Measurements from ENCODE around the gene LINS1.
"Not testable (repeated sequence)": the region's sequence is repeated elsewhere in the genome, so short reads cannot be mapped to it uniquely, and the experiment has no call there.

Gene LINS1

GRCh38 chr15:100591835-100592234 lies 10.1 kb downstream of the LINS1 start:
- Histone ChIP-seq H3K27ac (ENCODE audit: insufficient read depth, low read length, poor library complexity, severe bottlenecking) (no peak overlapping the region), H3K4me1 (ENCODE audit: control insufficient read depth, insufficient read depth, low read length, poor library complexity, severe bottlenecking) (peaks cover 35% of the 10 kb centered on the region), H3K36me3 (ENCODE audit: control insufficient read depth, insufficient read depth, low read length) (no peaks in the 10 kb centered on the region), H3K4me3 (ENCODE audit: insufficient read depth, low read depth, low read length, poor library complexity, severe bottlenecking) (no peak overlapping the region), H3K27me3 (replicated peaks; ENCODE audit: control insufficient read depth, insufficient read depth, low read length, poor library complexity, severe bottlenecking) (no peaks in the 10 kb centered on the region), H3K9me3 (ENCODE audit: control insufficient read depth, low read length) (peaks cover 10% of the 10 kb centered on the region)
- no peak for DNase-seq

GRCh38 chr15:100591163-100591562 lies 10.8 kb downstream of the LINS1 start:
- H3K4me3 ChIP-seq (ENCODE audit: insufficient read depth, low read depth, low read length, poor library complexity, severe bottlenecking); DNase-seq; H3K27ac ChIP-seq (ENCODE audit: insufficient read depth, low read length, poor library complexity, severe bottlenecking); H3K36me3 ChIP-seq (ENCODE audit: control insufficient read depth, insufficient read depth, low read length); H3K27me3 ChIP-seq (replicated peaks; ENCODE audit: control insufficient read depth, insufficient read depth, low read length, poor library complexity, severe bottlenecking): not testable (repeated sequence)
- H3K4me1 ChIP-seq (ENCODE audit: control insufficient read depth, insufficient read depth, low read length, poor library complexity, severe bottlenecking), result peaks cover 30% of the 10 kb centered on the region
- peaks cover 10% of the 10 kb centered on the region for H3K9me3 ChIP-seq (ENCODE audit: control insufficient read depth, low read length)

GRCh38 chr15:100588638-100589242 lies 13.2 kb downstream of the LINS1 start:
- no peaks in the 10 kb centered on the region for H3K36me3 ChIP-seq (ENCODE audit: control insufficient read depth, insufficient read depth, low read length)
- no peaks in the 10 kb centered on the region for H3K27me3 ChIP-seq (replicated peaks; ENCODE audit: control insufficient read depth, insufficient read depth, low read length, poor library complexity, severe bottlenecking)
- no peak overlapping the region for H3K27ac ChIP-seq (ENCODE audit: insufficient read depth, low read length, poor library complexity, severe bottlenecking)
- no peak for DNase-seq
- H3K9me3 ChIP-seq (ENCODE audit: control insufficient read depth, low read length), result peaks cover 10% of the 10 kb centered on the region
- no peak overlapping the region for H3K4me3 ChIP-seq (ENCODE audit: insufficient read depth, low read depth, low read length, poor library complexity, severe bottlenecking)
- peaks cover 11% of the 10 kb centered on the region for H3K4me1 ChIP-seq (ENCODE audit: control insufficient read depth, insufficient read depth, low read length, poor library complexity, severe bottlenecking)

DNA sequence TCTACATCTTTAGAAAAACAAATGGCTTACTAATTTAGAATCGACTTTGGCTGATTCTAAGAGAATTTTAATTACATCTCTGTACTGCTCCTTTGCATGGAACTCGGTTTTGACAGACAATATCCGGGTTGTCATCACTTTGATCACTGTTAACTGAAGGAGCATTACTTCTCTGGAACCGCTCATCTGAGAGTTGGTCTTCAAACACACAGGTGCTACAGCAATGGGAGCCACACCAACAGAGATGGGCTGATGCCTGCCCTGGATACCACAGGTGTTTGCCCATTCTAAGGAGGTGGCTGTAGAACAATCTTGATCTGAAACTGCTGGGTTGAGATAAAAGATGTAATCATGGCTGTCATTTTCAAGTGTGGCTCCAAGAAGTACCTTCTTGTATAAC lies 21.6 kb downstream of the LINS1 start:
- Histone ChIP-seq H3K27ac (ENCODE audit: insufficient read depth, low read length, poor library complexity, severe bottlenecking) (peak overlapping the region; percentile 2), H3K4me1 (ENCODE audit: control insufficient read depth, insufficient read depth, low read length, poor library complexity, severe bottlenecking) (no peaks in the 10 kb centered on the region), H3K36me3 (ENCODE audit: control insufficient read depth, insufficient read depth, low read length) (no peaks in the 10 kb centered on the region), H3K4me3 (ENCODE audit: insufficient read depth, low read depth, low read length, poor library complexity, severe bottlenecking) (no peak overlapping the region), H3K9me3 (ENCODE audit: control insufficient read depth, low read length) (no peaks in the 10 kb centered on the region), H3K27me3 (replicated peaks; ENCODE audit: control insufficient read depth, insufficient read depth, low read length, poor library complexity, severe bottlenecking) (no peaks in the 10 kb centered on the region)
- DNase-seq, result no peak

GRCh38 chr15:100573526-100573925 lies 28.5 kb downstream of the LINS1 start:
- Histone ChIP-seq H3K27me3 (replicated peaks; ENCODE audit: control insufficient read depth, insufficient read depth, low read length, poor library complexity, severe bottlenecking) (no peaks in the 10 kb centered on the region), H3K9me3 (ENCODE audit: control insufficient read depth, low read length) (no peaks in the 10 kb centered on the region), H3K36me3 (ENCODE audit: control insufficient read depth, insufficient read depth, low read length) (peaks cover 11% of the 10 kb centered on the region), H3K4me1 (ENCODE audit: control insufficient read depth, insufficient read depth, low read length, poor library complexity, severe bottlenecking) (peaks cover 13% of the 10 kb centered on the region), H3K27ac (ENCODE audit: insufficient read depth, low read length, poor library complexity, severe bottlenecking) (no peak overlapping the region), H3K4me3 (ENCODE audit: insufficient read depth, low read depth, low read length, poor library complexity, severe bottlenecking) (no peak overlapping the region)
- DNase-seq, result no peak

GRCh38 chr15:100572362-100572983 lies 29.5 kb downstream of the LINS1 start:
- no peak for DNase-seq
- peaks cover 13% of the 10 kb centered on the region for H3K4me1 ChIP-seq (ENCODE audit: control insufficient read depth, insufficient read depth, low read length, poor library complexity, severe bottlenecking)
- peak overlapping the region; percentile 56 for H3K27ac ChIP-seq (ENCODE audit: insufficient read depth, low read length, poor library complexity, severe bottlenecking)
- no peaks in the 10 kb centered on the region for H3K27me3 ChIP-seq (replicated peaks; ENCODE audit: control insufficient read depth, insufficient read depth, low read length, poor library complexity, severe bottlenecking)
- H3K4me3 ChIP-seq (ENCODE audit: insufficient read depth, low read depth, low read length, poor library complexity, severe bottlenecking), result peak overlapping the region; percentile 10
- H3K9me3 ChIP-seq (ENCODE audit: control insufficient read depth, low read length), result no peaks in the 10 kb centered on the region
- peaks cover 18% of the 10 kb centered on the region for H3K36me3 ChIP-seq (ENCODE audit: control insufficient read depth, insufficient read depth, low read length)

DNA sequence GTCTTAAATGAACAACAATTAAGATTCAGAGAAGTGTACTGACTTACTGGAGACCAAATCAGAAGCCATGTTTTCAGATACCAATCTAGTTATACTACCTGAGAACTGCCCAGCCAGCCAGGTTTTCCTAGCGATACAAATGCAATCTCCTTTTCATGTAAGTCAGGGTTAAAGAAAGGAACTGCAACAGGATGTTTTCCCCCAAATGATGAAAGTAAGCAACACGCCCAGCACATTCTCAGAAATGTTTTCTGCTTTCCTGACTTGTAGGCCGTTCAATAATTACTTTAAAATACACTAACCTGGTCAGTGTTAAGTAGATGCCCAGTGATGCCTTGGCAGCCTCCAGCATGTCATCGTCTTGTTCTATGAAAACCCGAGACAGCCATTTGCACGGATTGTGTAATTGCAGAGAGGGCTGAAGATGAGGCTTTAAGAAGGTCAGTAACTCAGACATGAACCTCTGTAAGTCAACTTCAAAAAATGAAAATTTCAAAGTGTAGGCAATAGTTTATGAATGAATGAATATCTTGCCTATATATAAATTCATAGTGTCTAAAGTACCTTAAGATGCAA lies 30.3 kb downstream of the LINS1 start:
- DNase-seq, result no peak
- H3K27ac ChIP-seq (ENCODE audit: insufficient read depth, low read length, poor library complexity, severe bottlenecking), result peak overlapping the region; percentile 56
- peaks cover 18% of the 10 kb centered on the region for H3K36me3 ChIP-seq (ENCODE audit: control insufficient read depth, insufficient read depth, low read length)
- H3K9me3 ChIP-seq (ENCODE audit: control insufficient read depth, low read length), result no peaks in the 10 kb centered on the region
- H3K27me3 ChIP-seq (replicated peaks; ENCODE audit: control insufficient read depth, insufficient read depth, low read length, poor library complexity, severe bottlenecking), result no peaks in the 10 kb centered on the region
- peak overlapping the region; percentile 10 for H3K4me3 ChIP-seq (ENCODE audit: insufficient read depth, low read depth, low read length, poor library complexity, severe bottlenecking)
- peaks cover 13% of the 10 kb centered on the region for H3K4me1 ChIP-seq (ENCODE audit: control insufficient read depth, insufficient read depth, low read length, poor library complexity, severe bottlenecking)

GRCh38 chr15:100570735-100571313 lies 31.2 kb downstream of the LINS1 start:
- H3K27me3 ChIP-seq (replicated peaks; ENCODE audit: control insufficient read depth, insufficient read depth, low read length, poor library complexity, severe bottlenecking), result no peaks in the 10 kb centered on the region
- no peaks in the 10 kb centered on the region for H3K9me3 ChIP-seq (ENCODE audit: control insufficient read depth, low read length)
- H3K36me3 ChIP-seq (ENCODE audit: control insufficient read depth, insufficient read depth, low read length), result peaks cover 18% of the 10 kb centered on the region
- H3K27ac ChIP-seq (ENCODE audit: insufficient read depth, low read length, poor library complexity, severe bottlenecking), result no peak overlapping the region
- DNase-seq, result no peak
- peaks cover 13% of the 10 kb centered on the region for H3K4me1 ChIP-seq (ENCODE audit: control insufficient read depth, insufficient read depth, low read length, poor library complexity, severe bottlenecking)
- H3K4me3 ChIP-seq (ENCODE audit: insufficient read depth, low read depth, low read length, poor library complexity, severe bottlenecking), result no peak overlapping the region

DNA sequence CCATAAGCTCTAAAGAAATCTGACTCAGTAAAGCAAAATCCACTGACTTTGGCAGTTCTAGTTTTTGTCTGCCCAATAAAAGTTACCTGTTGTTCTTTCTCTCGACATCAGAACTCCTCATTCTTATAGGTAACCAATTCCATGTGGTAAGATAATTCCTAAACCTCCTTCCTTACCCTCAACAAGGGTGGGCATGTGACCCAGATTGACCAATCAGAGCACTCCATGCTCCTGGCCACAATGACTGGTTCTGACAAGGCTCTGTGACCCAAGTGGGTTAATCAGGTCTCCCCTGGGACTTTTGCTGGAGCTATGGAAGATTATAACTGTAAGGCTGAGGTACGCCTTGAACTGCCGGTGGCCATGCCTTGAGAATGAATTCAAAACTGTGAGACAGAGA lies 31.7 kb downstream of the LINS1 start:
- Histone ChIP-seq H3K9me3 (ENCODE audit: control insufficient read depth, low read length) (no peaks in the 10 kb centered on the region), H3K27ac (ENCODE audit: insufficient read depth, low read length, poor library complexity, severe bottlenecking) (no peak overlapping the region), H3K4me1 (ENCODE audit: control insufficient read depth, insufficient read depth, low read length, poor library complexity, severe bottlenecking) (peaks cover 13% of the 10 kb centered on the region), H3K27me3 (replicated peaks; ENCODE audit: control insufficient read depth, insufficient read depth, low read length, poor library complexity, severe bottlenecking) (no peaks in the 10 kb centered on the region), H3K36me3 (ENCODE audit: control insufficient read depth, insufficient read depth, low read length) (peaks cover 18% of the 10 kb centered on the region), H3K4me3 (ENCODE audit: insufficient read depth, low read depth, low read length, poor library complexity, severe bottlenecking) (no peak overlapping the region)
- no peak for DNase-seq

DNA sequence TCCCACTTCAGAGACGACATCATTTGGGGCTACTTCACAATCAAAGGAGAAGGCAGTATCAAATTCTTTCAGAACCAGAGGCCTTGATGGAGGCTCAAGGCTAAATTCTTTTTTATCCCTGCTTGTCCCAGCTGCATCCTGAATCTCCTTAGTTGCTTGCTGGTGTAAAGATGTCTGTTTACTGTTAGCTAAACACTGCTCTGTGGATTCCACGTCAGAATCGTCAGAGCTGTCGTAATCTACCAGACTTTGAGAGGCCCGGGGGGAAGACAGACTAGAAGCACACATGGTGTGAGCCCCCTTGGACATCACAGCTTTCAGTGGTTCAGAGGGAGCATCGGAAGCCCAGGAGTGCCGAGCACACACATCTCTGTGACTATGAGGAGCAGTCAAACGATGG lies 32.6 kb downstream of the LINS1 start:
- no peaks in the 10 kb centered on the region for H3K27me3 ChIP-seq (replicated peaks; ENCODE audit: control insufficient read depth, insufficient read depth, low read length, poor library complexity, severe bottlenecking)
- H3K4me3 ChIP-seq (ENCODE audit: insufficient read depth, low read depth, low read length, poor library complexity, severe bottlenecking), result no peak overlapping the region
- no peak for DNase-seq
- no peak overlapping the region for H3K27ac ChIP-seq (ENCODE audit: insufficient read depth, low read length, poor library complexity, severe bottlenecking)
- peaks cover 18% of the 10 kb centered on the region for H3K36me3 ChIP-seq (ENCODE audit: control insufficient read depth, insufficient read depth, low read length)
- no peaks in the 10 kb centered on the region for H3K9me3 ChIP-seq (ENCODE audit: control insufficient read depth, low read length)
- peaks cover 13% of the 10 kb centered on the region for H3K4me1 ChIP-seq (ENCODE audit: control insufficient read depth, insufficient read depth, low read length, poor library complexity, severe bottlenecking)
